Bone marrow (tissue), 2 donors: ENCODE measurements around the gene PCNT.
A peak's percentile ranks its signal among the peaks of the same experiment; 100 is the strongest.

Source experiments
- DNase-seq, 2 donors: peaks; one replicate each; lab custom pipeline; 2025; lab: John Stamatoyannopoulos, UW

Gene PCNT, protein sequence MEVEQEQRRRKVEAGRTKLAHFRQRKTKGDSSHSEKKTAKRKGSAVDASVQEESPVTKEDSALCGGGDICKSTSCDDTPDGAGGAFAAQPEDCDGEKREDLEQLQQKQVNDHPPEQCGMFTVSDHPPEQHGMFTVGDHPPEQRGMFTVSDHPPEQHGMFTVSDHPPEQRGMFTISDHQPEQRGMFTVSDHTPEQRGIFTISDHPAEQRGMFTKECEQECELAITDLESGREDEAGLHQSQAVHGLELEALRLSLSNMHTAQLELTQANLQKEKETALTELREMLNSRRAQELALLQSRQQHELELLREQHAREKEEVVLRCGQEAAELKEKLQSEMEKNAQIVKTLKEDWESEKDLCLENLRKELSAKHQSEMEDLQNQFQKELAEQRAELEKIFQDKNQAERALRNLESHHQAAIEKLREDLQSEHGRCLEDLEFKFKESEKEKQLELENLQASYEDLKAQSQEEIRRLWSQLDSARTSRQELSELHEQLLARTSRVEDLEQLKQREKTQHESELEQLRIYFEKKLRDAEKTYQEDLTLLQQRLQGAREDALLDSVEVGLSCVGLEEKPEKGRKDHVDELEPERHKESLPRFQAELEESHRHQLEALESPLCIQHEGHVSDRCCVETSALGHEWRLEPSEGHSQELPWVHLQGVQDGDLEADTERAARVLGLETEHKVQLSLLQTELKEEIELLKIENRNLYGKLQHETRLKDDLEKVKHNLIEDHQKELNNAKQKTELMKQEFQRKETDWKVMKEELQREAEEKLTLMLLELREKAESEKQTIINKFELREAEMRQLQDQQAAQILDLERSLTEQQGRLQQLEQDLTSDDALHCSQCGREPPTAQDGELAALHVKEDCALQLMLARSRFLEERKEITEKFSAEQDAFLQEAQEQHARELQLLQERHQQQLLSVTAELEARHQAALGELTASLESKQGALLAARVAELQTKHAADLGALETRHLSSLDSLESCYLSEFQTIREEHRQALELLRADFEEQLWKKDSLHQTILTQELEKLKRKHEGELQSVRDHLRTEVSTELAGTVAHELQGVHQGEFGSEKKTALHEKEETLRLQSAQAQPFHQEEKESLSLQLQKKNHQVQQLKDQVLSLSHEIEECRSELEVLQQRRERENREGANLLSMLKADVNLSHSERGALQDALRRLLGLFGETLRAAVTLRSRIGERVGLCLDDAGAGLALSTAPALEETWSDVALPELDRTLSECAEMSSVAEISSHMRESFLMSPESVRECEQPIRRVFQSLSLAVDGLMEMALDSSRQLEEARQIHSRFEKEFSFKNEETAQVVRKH (N-terminal part only)

DNA sequence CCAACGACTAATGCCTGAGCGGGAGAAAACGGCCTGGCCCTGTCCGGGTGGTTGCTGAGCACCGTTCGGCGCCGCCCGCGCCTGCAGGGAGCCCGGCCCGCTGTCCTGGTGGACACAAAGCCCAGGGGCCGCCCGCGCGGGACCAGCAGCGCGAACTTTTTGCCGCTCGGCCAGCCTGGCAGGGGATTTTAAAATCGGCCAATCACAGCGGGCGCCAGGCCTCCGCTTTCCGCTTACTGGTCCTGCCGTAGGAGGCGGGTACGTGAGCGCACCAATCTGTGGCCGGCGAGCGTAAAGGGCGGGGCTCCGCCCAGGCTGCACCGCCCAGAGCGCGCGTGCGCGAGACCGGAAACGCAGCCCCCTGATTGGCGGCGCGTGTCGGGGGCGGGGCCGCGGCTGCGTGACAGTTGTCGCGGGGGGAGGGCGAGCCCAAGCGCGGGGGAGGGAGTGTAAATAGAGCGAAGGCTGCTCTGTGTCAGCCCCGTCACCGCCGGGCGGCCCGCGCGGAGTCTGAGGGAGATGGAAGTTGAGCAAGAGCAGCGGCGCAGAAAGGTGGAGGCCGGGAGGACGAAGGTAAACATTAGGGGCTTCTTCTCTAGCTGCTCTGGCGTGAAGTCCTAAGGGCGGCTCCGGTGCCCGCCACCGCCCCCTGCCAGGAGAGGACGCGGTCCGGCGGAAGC is at the start of gene PCNT, which contains the start of gene C21orf58:
TSS of gene PCNT (plus strand) at position 447 of the 680 bp plus-strand sequence. CDS start at position 520, 73 bp downstream.
TSS of gene C21orf58 (minus strand) at position 161 of the 680 bp plus-strand sequence. CDS start 1,132 bp downstream, outside the sequence.
- DNase-seq: peak; percentile 89 to 90

DNA sequence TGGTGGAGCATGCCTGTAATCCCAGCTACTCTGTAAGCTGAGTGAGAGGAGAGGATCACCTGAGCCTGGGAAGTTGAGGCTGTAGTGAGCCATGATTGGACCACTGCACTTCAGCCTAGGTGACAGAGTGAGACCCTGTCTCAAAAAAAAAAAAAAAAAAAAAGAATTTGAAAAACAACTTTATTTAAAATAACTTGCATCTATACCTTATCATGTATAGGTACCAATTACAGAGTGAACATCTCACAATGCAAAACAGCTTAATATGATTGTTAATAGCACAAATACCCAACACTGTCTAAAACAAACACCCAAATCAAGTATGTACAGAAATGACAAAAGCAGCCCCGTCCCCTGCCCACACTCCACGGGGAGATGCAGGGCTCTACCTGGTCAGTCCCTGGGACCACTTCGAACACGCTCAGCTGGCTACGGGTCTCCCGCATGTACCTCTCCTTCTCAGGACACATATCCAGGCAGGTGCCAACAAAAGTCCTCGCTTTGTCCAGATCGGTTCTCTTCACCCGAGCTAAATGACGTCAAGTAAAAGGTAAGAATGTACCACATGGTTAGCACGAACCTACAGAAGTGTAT is 49.1 kb upstream of the PCNT start:
- no peak for DNase-seq

GRCh38 chr21:46284077-46284644 is 39.8 kb upstream of the PCNT start:
- no peak for DNase-seq

GRCh38 chr21:46284733-46285132 is 39.2 kb upstream of the PCNT start:
- no peak for DNase-seq

DNA sequence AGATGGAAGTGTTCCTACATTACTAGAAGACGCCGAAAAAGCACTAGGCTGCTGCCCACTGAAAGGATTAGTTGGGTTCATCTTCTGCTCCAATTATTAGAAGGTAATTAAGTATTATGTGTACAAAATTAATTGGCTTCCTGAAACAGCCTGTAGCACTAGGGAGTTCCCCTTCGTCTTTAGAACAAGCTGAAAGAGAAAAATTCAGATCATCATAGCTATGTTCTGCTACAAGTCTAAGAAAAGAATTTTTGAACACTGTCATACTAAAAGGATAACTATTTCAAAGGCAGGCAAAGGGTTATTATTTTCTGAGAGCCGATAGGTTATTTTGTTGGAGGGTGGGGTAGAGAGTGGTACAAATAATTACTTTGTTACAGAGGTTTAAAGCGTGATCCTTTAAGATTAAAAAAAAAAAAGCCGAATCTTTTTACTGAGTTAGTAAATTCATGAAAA is 38.7 kb upstream of the PCNT start, which contains the start of gene MCM3AP:
TSS of gene MCM3AP (minus strand) at position 406 of the 456 bp plus-strand sequence. CDS start at position 81, 325 bp downstream.
- DNase-seq: no peak

GRCh38 chr21:46285761-46286647 is 38.0 kb upstream of the PCNT start, which contains the start of gene YBEY:
Gene YBEY (plus strand): TSS chr21:46286342. CDS start chr21:46286914, 572 bp downstream.
- peak; percentile 64 to 72 for DNase-seq

DNA sequence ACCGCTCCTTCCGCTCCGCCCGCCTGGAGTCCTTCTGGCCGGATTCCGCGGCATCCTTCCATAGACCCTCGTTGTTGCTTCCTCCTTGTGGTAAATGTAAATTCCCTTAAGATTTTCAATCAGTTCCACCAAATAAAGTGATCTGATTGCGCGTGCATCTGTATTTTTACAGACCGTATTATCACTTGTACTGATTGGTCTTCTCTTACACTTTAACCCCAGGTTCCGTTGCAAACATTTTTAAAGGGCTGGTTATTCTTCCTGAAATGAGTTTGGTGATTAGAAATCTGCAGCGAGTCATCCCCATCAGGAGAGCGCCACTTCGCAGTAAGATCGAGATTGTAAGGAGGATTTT is 37.3 kb upstream of the PCNT start:
- no peak for DNase-seq

DNA sequence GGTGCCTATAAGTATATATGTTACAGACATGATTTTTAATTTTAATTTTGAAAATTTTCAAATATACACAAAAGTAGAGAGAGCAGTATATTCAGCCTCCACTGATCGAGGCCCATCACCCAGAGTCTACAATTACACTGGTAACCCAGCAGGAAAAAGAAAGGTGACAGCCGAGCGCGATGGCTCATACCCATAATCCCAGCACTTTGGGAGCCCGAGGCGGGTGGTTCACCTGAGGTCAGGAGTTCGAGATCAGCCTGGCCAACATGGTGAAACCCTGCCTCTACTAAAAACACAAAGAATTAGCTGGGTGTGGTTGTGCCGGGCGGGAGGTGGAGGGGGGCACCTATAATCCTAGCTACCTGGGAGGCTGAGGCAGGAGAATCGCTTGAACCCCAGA is 36.4 kb upstream of the PCNT start:
- DNase-seq: no peak

- no peak for DNase-seq
Observed at GRCh38 chr21:46289655-46290179, 34.2 kb upstream of the PCNT start.

GRCh38 chr21:46291561-46291960 is 32.4 kb upstream of the PCNT start:
- no peak for DNase-seq

- no peak for DNase-seq
Observed at GRCh38 chr21:46294647-46295176, 29.2 kb upstream of the PCNT start.

DNA sequence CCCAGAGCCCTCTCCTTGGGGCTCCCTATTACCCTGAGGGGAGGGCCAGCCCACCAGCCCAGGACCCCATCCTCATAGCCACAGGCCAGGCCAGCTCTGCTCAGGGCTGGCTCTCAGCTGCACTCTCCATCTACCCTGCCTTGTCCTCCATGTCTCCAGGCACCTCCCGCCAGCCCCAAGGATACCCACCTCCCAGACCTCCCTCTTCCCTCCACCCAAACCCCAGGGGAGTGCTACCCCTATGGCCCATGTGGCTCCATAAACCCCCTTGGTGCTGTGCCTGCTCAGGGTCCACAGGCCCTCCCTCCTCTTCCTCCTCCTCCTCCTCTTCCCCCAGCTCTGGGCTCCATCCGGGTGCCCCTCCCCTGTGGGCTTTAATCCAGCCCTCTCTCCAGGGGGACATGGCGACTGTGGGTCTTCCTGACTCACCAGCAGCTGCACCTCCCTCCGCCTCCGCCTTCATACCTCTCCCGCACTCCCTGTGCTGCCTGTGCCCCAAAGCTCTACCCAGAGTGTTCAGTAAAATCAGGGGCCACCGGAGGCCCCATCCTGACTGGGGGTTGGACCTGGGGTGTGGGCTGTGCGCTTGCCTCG is 28.7 kb upstream of the PCNT start:
- no peak for DNase-seq

DNA sequence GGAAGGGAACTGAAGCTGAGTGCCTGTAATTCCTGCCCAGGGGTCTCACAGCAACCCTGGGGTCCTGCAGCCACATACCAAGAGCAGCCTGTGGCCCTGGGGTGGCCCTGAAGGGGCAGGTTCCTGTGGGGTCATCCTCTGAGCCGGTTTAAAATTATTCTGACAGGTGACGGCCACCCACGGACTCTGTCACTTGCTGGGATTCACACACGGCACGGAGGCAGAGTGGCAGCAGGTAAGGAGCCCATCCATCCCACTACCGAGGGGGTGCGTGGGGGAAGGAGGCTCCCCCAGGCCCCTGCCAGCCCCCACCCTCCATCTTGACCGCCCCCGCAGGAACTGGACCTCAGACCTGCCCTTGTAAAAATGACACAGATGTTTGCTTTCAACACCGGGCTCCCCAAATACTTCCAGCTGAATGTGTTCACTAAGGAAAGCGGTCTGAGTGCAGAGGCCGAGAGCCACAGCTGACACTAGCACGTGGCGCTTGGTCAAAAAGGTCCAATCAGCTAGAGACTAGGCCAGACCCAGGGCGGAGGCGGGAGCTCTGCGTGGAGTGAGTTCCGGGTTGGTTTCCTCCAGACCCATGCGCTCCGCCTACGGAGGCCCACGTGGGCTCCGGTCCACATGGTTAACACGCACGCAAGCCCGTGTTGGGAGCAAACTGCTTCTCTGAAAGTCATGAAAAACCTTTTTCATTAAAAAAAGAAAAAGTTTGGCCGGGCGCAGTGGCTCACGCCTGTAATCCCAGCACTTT is 27.8 kb upstream of the PCNT start:
- DNase-seq: no peak

DNA sequence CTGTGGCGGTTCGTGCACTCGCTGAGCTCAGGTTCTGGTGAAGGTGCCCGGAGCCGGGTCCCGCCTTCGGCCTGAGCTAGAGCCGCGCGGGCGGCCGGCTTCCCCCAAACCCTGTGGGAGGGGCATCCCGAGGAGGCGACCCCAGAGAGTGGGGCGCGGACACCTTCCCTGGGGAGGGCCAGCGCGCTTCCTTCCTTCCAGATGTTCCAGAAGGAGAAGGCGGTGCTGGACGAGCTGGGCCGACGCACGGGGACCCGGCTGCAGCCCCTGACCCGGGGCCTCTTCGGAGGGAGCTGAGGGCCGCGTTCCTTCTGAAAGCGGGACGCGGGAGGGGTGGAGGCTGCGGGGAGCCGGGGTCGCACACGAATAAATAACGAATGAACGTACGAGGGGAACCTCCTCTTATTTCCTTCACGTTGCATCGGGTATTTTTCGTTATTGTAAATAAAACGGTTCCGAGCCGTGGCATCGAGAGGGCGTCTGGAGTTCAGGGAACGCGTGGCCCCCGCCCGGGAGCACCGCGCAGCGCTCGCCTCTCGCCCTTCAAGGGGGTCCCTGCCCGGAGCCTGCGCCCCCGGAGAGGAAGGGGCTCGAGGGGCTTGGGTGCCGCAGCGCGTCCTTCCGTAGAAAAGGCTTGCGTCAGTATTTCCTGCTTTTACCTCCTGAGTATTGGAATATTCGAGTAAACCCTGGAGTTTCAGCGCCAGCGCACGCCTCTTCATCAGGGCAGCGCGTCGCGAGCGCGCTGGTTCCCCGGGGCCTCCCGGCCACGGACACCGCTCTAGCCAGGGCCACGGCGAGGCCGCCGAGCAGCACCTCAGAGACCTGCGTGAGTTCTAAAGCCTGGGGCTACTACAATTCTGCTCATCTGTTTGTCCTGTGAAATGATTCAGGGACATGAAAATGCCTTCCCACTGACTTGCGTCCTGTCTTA is 26.4 kb upstream of the PCNT start:
- no peak for DNase-seq

DNA sequence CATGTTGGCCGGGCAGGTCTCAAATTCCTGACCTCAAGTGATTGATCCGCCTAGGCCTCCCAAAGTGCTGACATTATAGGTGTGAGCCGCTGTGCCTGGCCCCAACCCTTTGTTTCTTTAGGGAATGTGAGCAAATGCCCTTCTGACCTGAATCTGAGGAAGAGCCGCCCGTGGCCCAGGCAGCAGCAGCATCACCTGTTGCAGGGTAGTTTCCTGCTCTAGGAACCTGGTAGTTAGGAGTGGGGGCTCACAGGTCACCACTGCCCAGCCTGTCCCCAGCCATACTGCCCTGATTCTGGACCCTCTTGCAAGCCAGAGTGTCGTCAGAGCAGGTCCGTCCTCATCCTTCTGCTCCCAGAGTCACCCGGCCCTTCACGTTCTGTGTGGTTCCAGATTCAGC is 24.8 kb upstream of the PCNT start:
- no peak for DNase-seq

DNA sequence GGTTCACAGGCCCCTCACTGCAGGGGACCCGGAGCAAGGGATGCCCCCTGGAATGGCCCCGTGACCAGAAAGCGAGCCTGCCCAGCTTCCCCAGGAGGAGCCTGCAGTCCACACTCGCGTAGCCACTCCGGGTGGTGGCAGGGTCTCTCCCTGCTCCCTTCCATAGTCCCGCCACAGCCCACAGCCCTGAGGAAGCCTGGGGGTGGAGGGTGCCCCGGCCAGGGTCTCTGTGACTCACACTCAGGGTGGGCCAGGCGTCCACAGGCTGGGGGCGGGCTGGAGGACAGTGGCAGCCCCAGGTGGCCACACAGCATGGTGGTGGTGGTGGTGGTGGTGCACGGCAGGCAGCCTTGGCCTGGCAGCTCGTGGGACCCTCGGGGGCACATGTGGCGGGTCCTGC is 22.2 kb upstream of the PCNT start:
- no peak for DNase-seq
